H9 (cell line): ENCODE data around the gene KIRREL3. TPM values are rescaled to one million over a fixed set of nuclear protein-coding genes. Genes with fewer than 3 reads are reported as not detected.

ENCODE experiments used
- DNase-seq: peaks from one replicate; pipeline ENCODE4 v3.0.0-alpha.2; 2017
- H2AFZ ChIP-seq: one replicate; pipeline ENCODE4 v1.6.1; 2013; ENCODE audit warnings: mild to moderate bottlenecking, low read length, control low read depth, moderate library complexity
- H2AK5ac ChIP-seq: 2 replicates; pipeline ENCODE4 v1.6.1; 2013; ENCODE audit warnings: low read length, control low read depth, mixed read lengths; ENCODE audit not compliant: insufficient read length
- H2BK120ac ChIP-seq: one replicate; pipeline ENCODE4 v1.6.1; 2013; ENCODE audit warnings: low read depth, mild to moderate bottlenecking, low read length, control low read depth, inconsistent platforms; ENCODE audit not compliant: poor library complexity, severe bottlenecking
- H2BK12ac ChIP-seq: 2 replicates; pipeline ENCODE4 v1.6.1; 2013; ENCODE audit warnings: low read length, control low read depth, mixed read lengths, low read depth; ENCODE audit not compliant: insufficient read length
- H2BK15ac ChIP-seq: 2 replicates; pipeline ENCODE4 v1.6.1; 2013; ENCODE audit warnings: low read depth, low read length, control low read depth
- H2BK20ac ChIP-seq: one replicate; pipeline ENCODE4 v1.6.1; 2013; ENCODE audit warnings: low read depth, mild to moderate bottlenecking, low read length, control low read depth, inconsistent platforms; ENCODE audit not compliant: poor library complexity, severe bottlenecking
- H2BK5ac ChIP-seq: 2 replicates; pipeline ENCODE4 v1.6.1; 2013; ENCODE audit warnings: low read length, control low read depth, mixed read lengths; ENCODE audit not compliant: insufficient read length
- H3K14ac ChIP-seq: 2 replicates; pipeline ENCODE4 v1.6.1; 2013; ENCODE audit warnings: low read length, control low read depth; ENCODE audit not compliant: insufficient read depth
- H3K18ac ChIP-seq: 2 replicates; pipeline ENCODE4 v1.6.1; 2013; ENCODE audit warnings: low read depth, mild to moderate bottlenecking, mixed read lengths, low read length, control low read depth; ENCODE audit not compliant: insufficient read length
- H3K23ac ChIP-seq: 2 replicates; pipeline ENCODE4 v1.6.1; 2013; ENCODE audit warnings: low read length, control low read depth, mixed read lengths, low read depth; ENCODE audit not compliant: insufficient read length
- H3K23me2 ChIP-seq: 2 replicates; pipeline ENCODE4 v1.6.1; 2013; ENCODE audit warnings: low read depth, mild to moderate bottlenecking, mixed read lengths, low read length, control low read depth; ENCODE audit not compliant: insufficient read length, poor library complexity, severe bottlenecking
- H3K27ac ChIP-seq: 2 replicates; pipeline ENCODE4 v1.5.1; 2013; ENCODE audit warnings: low read length, control low read depth, mixed read lengths, low read depth; ENCODE audit not compliant: insufficient read length
- H3K27me3 ChIP-seq: 2 replicates; pipeline ENCODE4 v1.6.1; 2013; ENCODE audit warnings: low read length, control low read depth, inconsistent platforms; ENCODE audit not compliant: insufficient read depth
- H3K4ac ChIP-seq: 2 replicates; pipeline ENCODE4 v1.6.1; 2013; ENCODE audit warnings: low read depth, mild to moderate bottlenecking, control low read depth, inconsistent platforms, low read length, moderate library complexity
- H3K4me1 ChIP-seq: 2 replicates; pipeline ENCODE4 v1.6.1; 2013; ENCODE audit warnings: low read length, control low read depth, inconsistent platforms; ENCODE audit not compliant: insufficient read depth
- H3K4me2 ChIP-seq: 2 replicates; pipeline ENCODE4 v1.6.1; 2013; ENCODE audit warnings: low read length, control low read depth, mixed read lengths; ENCODE audit not compliant: insufficient read length, insufficient read depth
- H3K56ac ChIP-seq: 2 replicates; pipeline ENCODE4 v1.6.1; 2013; ENCODE audit warnings: low read depth, mild to moderate bottlenecking, mixed read lengths, low read length, control low read depth; ENCODE audit not compliant: insufficient read length
- H3K79me1 ChIP-seq: 2 replicates; pipeline ENCODE4 v1.6.1; 2013; ENCODE audit warnings: low read depth, mild to moderate bottlenecking, moderate library complexity, low read length, control low read depth, inconsistent platforms; ENCODE audit not compliant: insufficient read depth, poor library complexity, severe bottlenecking
- H3K79me2 ChIP-seq: 2 replicates; pipeline ENCODE4 v1.6.1; 2013; ENCODE audit warnings: low read length, control low read depth, inconsistent platforms; ENCODE audit not compliant: insufficient read depth
- H3K9ac ChIP-seq: 2 replicates; pipeline ENCODE4 v1.6.1; 2013; ENCODE audit warnings: low read length, control low read depth, mixed read lengths; ENCODE audit not compliant: insufficient read length; ENCODE audit errors: extremely low read depth
- H3K9me3 ChIP-seq: one replicate; pipeline ENCODE4 v1.6.1; 2013; ENCODE audit warnings: low read depth, low read length, inconsistent platforms; ENCODE audit not compliant: control insufficient read depth
- H3T11ph ChIP-seq: one replicate; pipeline ENCODE4 v1.6.1; 2013; ENCODE audit warnings: mild to moderate bottlenecking, low read length, control low read depth, inconsistent platforms
- H4K20me1 ChIP-seq: one replicate; pipeline ENCODE4 v1.6.1; 2013; ENCODE audit not compliant: control insufficient read depth, insufficient read length, insufficient read depth
- H4K5ac ChIP-seq: 2 replicates; pipeline ENCODE4 v1.6.1; 2013; ENCODE audit warnings: low read depth, mild to moderate bottlenecking, mixed read lengths, low read length, control low read depth; ENCODE audit not compliant: insufficient read length
- H4K8ac ChIP-seq: replicated peaks from 2 replicates; pipeline ENCODE4 v1.6.1; 2013; ENCODE audit warnings: low read length, control low read depth, mixed read lengths, low read depth; ENCODE audit not compliant: insufficient read length
- H4K91ac ChIP-seq: 2 replicates; pipeline ENCODE4 v1.6.1; 2013; ENCODE audit warnings: low read depth, mild to moderate bottlenecking, moderate library complexity, mixed read lengths, low read length, control low read depth; ENCODE audit not compliant: insufficient read length
- H3K27ac Mint-ChIP-seq, 3 experiments: 2 replicates in 2 of 3; 3 replicates in 1 of 3; pipeline ENCODE4 v1.8.0; 2020 to 2021; ENCODE audit warnings: mixed read lengths in 3 of 3, mild to moderate bottlenecking in 1 of 3, moderate library complexity in 1 of 3
- H3K27me3 Mint-ChIP-seq: 2 replicates; pipeline ENCODE4 v1.8.0; 2021; ENCODE audit warnings: low read depth, mild to moderate bottlenecking, moderate library complexity, mixed read lengths
- H3K36me3 Mint-ChIP-seq, 3 experiments: 2 replicates in 2 of 3; 3 replicates in 1 of 3; pipeline ENCODE4 v1.8.0; 2020 to 2021; ENCODE audit warnings: low read depth in 3 of 3, mixed read lengths in 3 of 3; ENCODE audit not compliant: insufficient read depth in 1 of 3
- H3K4me1 Mint-ChIP-seq, 2 experiments: 2 replicates each; pipeline ENCODE4 v1.8.0; 2020; ENCODE audit warnings: mixed read lengths in 2 of 2
- H3K4me3 Mint-ChIP-seq, 2 experiments: 2 replicates in 1 of 2; 3 replicates in 1 of 2; pipeline ENCODE4 v1.8.0; 2020 to 2021; ENCODE audit warnings: mild to moderate bottlenecking in 2 of 2, mixed read lengths in 2 of 2, moderate library complexity in 1 of 2
- H3K9me3 Mint-ChIP-seq, 2 experiments: 2 replicates in 1 of 2; 3 replicates in 1 of 2; pipeline ENCODE4 v1.8.0; 2020; ENCODE audit warnings: mild to moderate bottlenecking in 2 of 2, mixed read lengths in 2 of 2, moderate library complexity in 1 of 2
- CTCF ChIP-seq: fragments of 200-600 bp; sonication (generic); conservative IDR thresholded peaks from 3 replicates; pipeline ENCODE4 v1.8.0; 2021; ENCODE audit warnings: antibody characterized with exemption, mild to moderate bottlenecking
- WGBS: extraction: QIAGEN DNeasy Blood & Tissue Kit; methylation state at CpG from one replicate; pipeline ENCODE4 v1.1.7; 2013; ENCODE audit warnings: missing lambda C conversion rate, low lambda C conversion rate, mixed read lengths; ENCODE audit not compliant: insufficient read length; ENCODE audit errors: extremely low coverage; 5-methylcytosine and 5-hydroxymethylcytosine counted together
- total RNA-seq: library from RNA; stranded (reverse); gene quantifications from 2 replicates; pipeline ENCODE4 v1.2.1, GENCODE V29; 2021

Gene KIRREL3
- total RNA-seq, 1 experiment from 2014 or later = 0.17 TPM

- Mint-ChIP-seq H3K9me3 (no peaks in the 10 kb centered on the region; a peak in 1 of 5 replicates), H3K27ac (peak overlapping the region in 1 of 3 experiments; percentile 59; a peak in 2 of 7 replicates), H3K36me3 (peaks cover 12 to 20% (median 17%) of the 10 kb centered on the region in 3 experiments), H3K27me3 (no peaks in the 10 kb centered on the region; the same call in 1 of the 2 replicates), H3K4me1 (peaks cover 27 to 33% of the 10 kb centered on the region in 2 experiments), H3K4me3 (no peak overlapping the region)
- Histone ChIP-seq H3K79me1 (no peaks in the 10 kb centered on the region), H2BK20ac (no peak overlapping the region), H2BK15ac (no peak overlapping the region), H3K4me1 (peaks cover 3% of the 10 kb centered on the region; the same call in 1 of the 2 replicates), H2BK5ac (no peak overlapping the region), H3K27me3 (no peaks in the 10 kb centered on the region), H3K9ac (no peak overlapping the region), H3K14ac (no peak overlapping the region), H3K9me3 (no peaks in the 10 kb centered on the region), H3K4ac (no peak overlapping the region), H3K4me2 (no peak overlapping the region), H4K8ac (no peak overlapping the region), H3K23me2 (no peaks in the 10 kb centered on the region), H4K20me1 (no peaks in the 10 kb centered on the region), H4K91ac (no peak overlapping the region), H2BK120ac (no peak overlapping the region), H2BK12ac (no peak overlapping the region), H3K56ac (no peak overlapping the region), H3K79me2 (no peaks in the 10 kb centered on the region), H3K23ac (no peak overlapping the region), H3T11ph (no peak overlapping the region), H3K27ac (no peak overlapping the region), H2AK5ac (no peak overlapping the region), H2AFZ (no peak overlapping the region), H3K18ac (no peak overlapping the region), H4K5ac (no peak overlapping the region)
- DNase-seq = no peak
- no peak for TF ChIP-seq CTCF
- WGBS = no CpG with 5 or more reads among the region's 8 CpGs
Measured at GRCh38 chr11:126406368-126406767, 594.2 kb downstream of the KIRREL3 start.
